ENCODE measurements around the gene AIFM3. TPM values are rescaled to one million over a fixed set of nuclear protein-coding genes. Genes with fewer than 3 reads are reported as not detected.

AIFM3 gene
- total RNA-seq, 1 experiment from 2014 or later, result 9.7 TPM

GRCh38 chr22:20993304-20994127 is 26.5 kb downstream of the AIFM3 start:
- no peak for TF ChIP-seq ZFX (IDR thresholded peaks at IDR 0.05)
- TF ChIP-seq, protein P1, sequence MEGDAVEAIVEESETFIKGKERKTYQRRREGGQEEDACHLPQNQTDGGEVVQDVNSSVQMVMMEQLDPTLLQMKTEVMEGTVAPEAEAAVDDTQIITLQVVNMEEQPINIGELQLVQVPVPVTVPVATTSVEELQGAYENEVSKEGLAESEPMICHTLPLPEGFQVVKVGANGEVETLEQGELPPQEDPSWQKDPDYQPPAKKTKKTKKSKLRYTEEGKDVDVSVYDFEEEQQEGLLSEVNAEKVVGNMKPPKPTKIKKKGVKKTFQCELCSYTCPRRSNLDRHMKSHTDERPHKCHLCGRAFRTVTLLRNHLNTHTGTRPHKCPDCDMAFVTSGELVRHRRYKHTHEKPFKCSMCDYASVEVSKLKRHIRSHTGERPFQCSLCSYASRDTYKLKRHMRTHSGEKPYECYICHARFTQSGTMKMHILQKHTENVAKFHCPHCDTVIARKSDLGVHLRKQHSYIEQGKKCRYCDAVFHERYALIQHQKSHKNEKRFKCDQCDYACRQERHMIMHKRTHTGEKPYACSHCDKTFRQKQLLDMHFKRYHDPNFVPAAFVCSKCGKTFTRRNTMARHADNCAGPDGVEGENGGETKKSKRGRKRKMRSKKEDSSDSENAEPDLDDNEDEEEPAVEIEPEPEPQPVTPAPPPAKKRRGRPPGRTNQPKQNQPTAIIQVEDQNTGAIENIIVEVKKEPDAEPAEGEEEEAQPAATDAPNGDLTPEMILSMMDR (IDR thresholded peaks at IDR 0.05 in 2 of 3, conservative IDR thresholded peaks at IDR 0.05 in 1 of 3; ENCODE audit: borderline replicate concordance in 1 of 3, insufficient read depth in 1 of 3, low read depth in 2 of 3, low read length in 2 of 3), result no peak
- TF ChIP-seq TCF7L2 (IDR thresholded peaks at IDR 0.05; ENCODE audit: borderline replicate concordance, extremely low read depth, insufficient read depth, insufficient read length), result no peak
- no peak for TF ChIP-seq SIN3A (IDR thresholded peaks at IDR 0.05; ENCODE audit: low read depth)
- DNase-seq (ENCODE audit: low read depth, low spot score) (no peak), ATAC-seq (no peak)
- Histone ChIP-seq H3K9me2 (ENCODE audit: insufficient read depth) (no peaks in the 10 kb centered on the region), H3K9me3 (ENCODE audit: control insufficient read depth in 1 of 2, insufficient read depth in 1 of 2, low read depth in 1 of 2, low read length in 2 of 2) (no peaks in the 10 kb centered on the region), H3K4me3 (replicated peaks in 1 of 2; ENCODE audit: low read depth in 1 of 2, low read length in 2 of 2) (no peak overlapping the region), H3K4me2 (ENCODE audit: low read length) (no peak overlapping the region), H3K27ac (ENCODE audit: low read depth, low read length) (no peak overlapping the region), H4K20me1 (ENCODE audit: insufficient read depth) (no peaks in the 10 kb centered on the region), H3K36me3 (ENCODE audit: control insufficient read depth in 1 of 2, insufficient read depth in 2 of 2, low read length in 2 of 2) (peaks cover 2 to 6% of the 10 kb centered on the region in 2 experiments; a peak in 2 of 4 replicates), H2AFZ (ENCODE audit: low read depth, low read length, poor library complexity, severe bottlenecking) (no peak overlapping the region), H3K27me3 (ENCODE audit: insufficient read depth, low read length) (no peaks in the 10 kb centered on the region), H3K79me2 (ENCODE audit: insufficient read depth, low read length) (no peaks in the 10 kb centered on the region), H3K9ac (ENCODE audit: low read length) (no peak overlapping the region), H3K4me1 (ENCODE audit: control insufficient read depth in 1 of 2, insufficient read depth in 2 of 2, low read length in 2 of 2) (no peaks in the 10 kb centered on the region)
- intact Hi-C loops (cut with micrococcal nuclease), result no loop called here
- no TSS peak for BruUV-seq (replicated peaks)
- ChIA-PET CTCF (no interaction called here), POLR2A (no interaction called here), RAD21 (ENCODE audit: low non-redundant PET in 1 of 2, low total read pairs in 2 of 2, uncharacterized antibody in 2 of 2, unreplicated experiment in 2 of 2) (no interaction called here)
